ENCODE measurements around the gene LITAFD.
"Not testable (repeated sequence)": the region's sequence is repeated elsewhere in the genome, so short reads cannot be mapped to it uniquely, and the experiment has no call there.

Gene LITAFD

GRCh38 chr16:8868416-8869211 is 13.5 kb upstream of the LITAFD start, which contains the start of gene CARHSP1:
CARHSP1 (minus strand) TSS chr16:8869006; CDS start chr16:8859328, 9,678 bp downstream.
- in situ Hi-C loops (cut with HindIII; ENCODE audit: low pct_ligation_motif_present, low pct_unique_long_range_greater_than_20kb, low sequenced_read_pairs) = no loop called here
- DNase-seq = peak; percentile 95

- DNase-seq = peak; percentile 22
- in situ Hi-C loops (cut with HindIII; ENCODE audit: low pct_ligation_motif_present, low pct_unique_long_range_greater_than_20kb, low sequenced_read_pairs) = no loop called here
Observed at GRCh38 chr16:8869212-8869987, 12.8 kb upstream of the LITAFD start.

GRCh38 chr16:8869988-8870241 is 12.2 kb upstream of the LITAFD start:
- DNase-seq; in situ Hi-C loops (cut with HindIII; ENCODE audit: low pct_ligation_motif_present, low pct_unique_long_range_greater_than_20kb, low sequenced_read_pairs): not testable (repeated sequence)

GRCh38 chr16:8872071-8872470 is 10.1 kb upstream of the LITAFD start:
- in situ Hi-C loops (cut with HindIII; ENCODE audit: low pct_ligation_motif_present, low pct_unique_long_range_greater_than_20kb, low sequenced_read_pairs) = no loop called here

DNA sequence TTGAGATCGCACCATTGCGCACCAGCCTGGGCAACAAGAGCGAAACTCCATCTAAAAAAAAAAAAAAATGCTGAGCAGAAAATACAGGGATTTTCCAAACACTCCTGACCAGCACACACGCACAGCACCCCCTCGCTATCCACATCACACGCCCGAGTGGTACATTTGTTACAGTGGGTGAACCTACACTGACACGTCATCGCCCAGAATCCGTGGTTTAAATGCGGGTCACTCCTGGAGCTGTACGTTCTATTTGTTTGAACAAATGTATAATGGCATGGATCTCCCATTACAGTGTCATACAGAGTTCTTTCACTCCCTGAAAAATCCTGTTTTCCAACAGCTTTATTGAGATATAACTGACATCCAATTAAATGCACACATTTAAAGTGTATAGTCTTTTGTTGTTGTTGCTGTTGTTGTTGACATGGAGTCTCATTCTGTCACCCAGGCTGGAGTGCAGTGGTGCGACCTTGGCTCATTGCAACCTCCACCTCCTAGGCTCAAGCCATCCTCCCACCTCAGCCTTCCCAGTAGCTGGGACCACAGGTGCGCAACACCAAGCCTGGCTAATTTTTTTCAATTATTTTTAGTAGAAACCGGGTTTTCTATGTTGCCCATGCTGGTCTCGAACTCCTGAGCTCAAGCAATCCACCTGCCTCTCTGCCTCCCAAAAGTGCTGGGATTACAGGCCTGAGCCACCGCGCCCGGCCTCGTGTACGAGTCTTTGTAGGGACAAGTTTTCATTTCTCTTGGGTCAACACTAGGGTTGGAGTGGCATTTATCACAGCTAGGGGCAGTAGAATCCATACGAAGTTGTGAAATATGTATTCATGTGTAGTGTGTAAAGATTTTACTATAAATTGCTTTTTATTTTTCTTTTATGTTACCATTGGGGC is 8.9 kb upstream of the LITAFD start:
- in situ Hi-C loops (cut with HindIII; ENCODE audit: low pct_ligation_motif_present, low pct_unique_long_range_greater_than_20kb, low sequenced_read_pairs) = no loop called here
- DNase-seq = no peak

More at GRCh38 chr16:8872071-8872470, 10.1 kb upstream of the LITAFD start:
- DNase-seq = no peak

DNA sequence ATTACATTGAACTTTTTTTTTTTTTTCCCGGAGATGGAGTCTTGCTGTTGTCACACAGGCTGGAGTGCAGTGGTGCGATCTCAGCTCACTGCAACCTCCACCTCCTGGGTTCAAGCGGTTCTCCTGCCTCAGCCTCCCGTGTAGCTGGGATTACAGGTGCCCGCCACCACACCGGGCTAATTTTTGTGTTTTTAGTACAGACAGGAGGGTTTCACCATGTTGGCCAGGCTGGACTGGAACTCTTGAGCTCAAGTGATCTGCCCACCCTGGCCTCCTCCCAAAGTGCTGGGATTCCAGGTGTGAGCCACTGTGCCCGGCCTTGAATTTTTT is 8.3 kb upstream of the LITAFD start:
- in situ Hi-C loops (cut with HindIII; ENCODE audit: low pct_ligation_motif_present, low pct_unique_long_range_greater_than_20kb, low sequenced_read_pairs); DNase-seq: not testable (repeated sequence)

DNA sequence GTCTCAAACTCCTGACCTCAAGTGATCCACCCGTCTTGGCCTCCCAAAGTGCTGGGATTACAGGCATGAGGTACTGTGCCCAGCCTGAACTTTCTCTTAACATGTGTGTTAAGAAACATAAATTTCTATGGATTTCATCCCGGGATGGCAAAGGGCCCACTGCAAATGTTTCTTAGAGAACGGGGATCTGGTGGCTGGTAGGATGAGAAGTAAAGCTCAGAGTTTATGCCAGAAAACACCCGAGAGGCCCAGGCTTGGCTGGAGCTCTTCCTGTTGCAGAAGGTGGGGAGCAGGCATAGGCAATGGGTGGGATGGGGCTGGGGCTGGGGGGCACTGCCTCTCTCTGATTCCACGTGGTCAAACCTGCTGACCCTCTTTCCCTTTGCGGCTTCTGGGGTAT is 7.8 kb upstream of the LITAFD start:
- DNase-seq = no peak
- in situ Hi-C loops (cut with HindIII; ENCODE audit: low pct_ligation_motif_present, low pct_unique_long_range_greater_than_20kb, low sequenced_read_pairs) = no loop called here

DNA sequence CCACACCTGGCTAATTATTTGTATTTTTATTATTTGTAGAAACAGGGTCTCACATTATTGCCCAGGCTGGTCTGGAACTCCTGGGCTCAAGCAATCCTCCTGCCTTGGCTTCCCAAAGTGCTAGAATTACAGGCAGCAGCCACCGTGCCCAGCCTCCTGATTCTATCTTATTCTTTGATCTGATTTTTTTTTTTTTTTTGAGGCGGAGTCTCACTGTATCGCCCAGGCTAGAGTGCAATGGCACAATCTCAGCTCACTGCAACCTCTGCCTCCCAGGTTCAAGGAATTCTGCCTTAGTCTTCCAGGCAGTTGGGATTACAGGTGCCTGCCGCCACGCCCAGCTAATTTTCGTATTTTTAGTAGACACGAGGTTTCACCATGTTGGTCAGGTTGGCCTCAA is 6.8 kb upstream of the LITAFD start:
- DNase-seq; in situ Hi-C loops (cut with HindIII; ENCODE audit: low pct_ligation_motif_present, low pct_unique_long_range_greater_than_20kb, low sequenced_read_pairs): not testable (repeated sequence)

GRCh38 chr16:8877894-8878522 is 4.1 kb upstream of the LITAFD start:
- no peak for DNase-seq
- in situ Hi-C loops (cut with HindIII; ENCODE audit: low pct_ligation_motif_present, low pct_unique_long_range_greater_than_20kb, low sequenced_read_pairs) = no loop called here

- DNase-seq = no peak
- in situ Hi-C loops (cut with HindIII; ENCODE audit: low pct_ligation_motif_present, low pct_unique_long_range_greater_than_20kb, low sequenced_read_pairs) = no loop called here
Observed at GRCh38 chr16:8878523-8878911, 3.6 kb upstream of the LITAFD start.

DNA sequence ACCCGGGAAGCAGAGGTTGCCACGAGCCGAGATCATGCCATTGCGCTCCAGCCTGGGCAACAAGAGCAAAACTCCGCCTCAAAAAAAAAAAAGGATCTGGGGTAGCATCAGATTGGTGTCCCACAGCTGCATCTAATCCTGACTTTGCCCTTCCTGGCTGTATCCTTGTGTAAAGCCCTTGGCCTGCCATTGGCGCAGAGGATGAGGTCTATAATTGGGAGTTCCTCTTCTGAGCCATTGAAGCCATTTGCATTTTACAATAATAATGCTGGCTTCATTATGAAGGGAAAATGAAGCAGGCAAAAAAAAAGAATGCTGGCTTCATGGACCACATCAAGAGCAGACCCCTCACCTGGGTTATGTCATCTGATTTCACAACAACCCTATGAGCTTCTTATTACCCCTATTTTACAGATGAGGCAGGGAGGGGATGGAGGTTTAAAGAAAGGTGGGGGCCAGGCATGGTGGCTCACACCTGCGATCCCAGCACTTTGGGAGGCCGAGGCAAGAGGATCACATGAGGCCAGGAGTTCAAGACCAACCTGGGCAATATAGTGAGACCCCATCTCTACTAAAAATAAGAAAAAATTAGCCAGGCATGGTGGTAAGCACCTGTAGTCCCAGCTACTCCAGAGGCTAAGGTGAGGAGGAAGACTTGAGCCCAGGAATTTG is 1.2 kb upstream of the LITAFD start:
- in situ Hi-C loops (cut with HindIII; ENCODE audit: low pct_ligation_motif_present, low pct_unique_long_range_greater_than_20kb, low sequenced_read_pairs) = no loop called here
- no peak for DNase-seq

GRCh38 chr16:8882725-8883377 is 700 bp downstream of the LITAFD start:
- DNase-seq = no peak
- in situ Hi-C loops (cut with HindIII; ENCODE audit: low pct_ligation_motif_present, low pct_unique_long_range_greater_than_20kb, low sequenced_read_pairs) = no loop called here

GRCh38 chr16:8885674-8886592 is 3.8 kb downstream of the LITAFD start:
- in situ Hi-C loops (cut with HindIII; ENCODE audit: low pct_ligation_motif_present, low pct_unique_long_range_greater_than_20kb, low sequenced_read_pairs) = no loop called here

GRCh38 chr16:8886593-8887430 is 4.7 kb downstream of the LITAFD start:
- in situ Hi-C loops (cut with HindIII; ENCODE audit: low pct_ligation_motif_present, low pct_unique_long_range_greater_than_20kb, low sequenced_read_pairs) = no loop called here
- DNase-seq = no peak

More at GRCh38 chr16:8885674-8886592, 3.8 kb downstream of the LITAFD start:
- peak; percentile 79 for DNase-seq

- in situ Hi-C loops (cut with HindIII; ENCODE audit: low pct_ligation_motif_present, low pct_unique_long_range_greater_than_20kb, low sequenced_read_pairs) = no loop called here
- no peak for DNase-seq
Observed at GRCh38 chr16:8887431-8887765, 5.2 kb downstream of the LITAFD start.

GRCh38 chr16:8887952-8888560 is 5.9 kb downstream of the LITAFD start:
- DNase-seq = peak; percentile 25
- in situ Hi-C loops (cut with HindIII; ENCODE audit: low pct_ligation_motif_present, low pct_unique_long_range_greater_than_20kb, low sequenced_read_pairs) = no loop called here
